C4-2B (cell line): ENCODE measurements around the gene LPP.

Source experiments
- H3K27ac ChIP-seq: fragments of 450-650 bp; 2 replicates; pipeline ENCODE4 v1.5.1; 2017
- ZFX ChIP-seq: fragments of 450-650 bp; IDR thresholded peaks from 2 replicates; pipeline ENCODE4 v1.6.1; 2017
- TF ChIP-seq, protein P1 (sequence below): fragments of 450-650 bp; conservative IDR thresholded peaks from 2 replicates; pipeline ENCODE4 v1.5.1; 2017; ENCODE audit warnings: mild to moderate bottlenecking

LPP gene

DNA sequence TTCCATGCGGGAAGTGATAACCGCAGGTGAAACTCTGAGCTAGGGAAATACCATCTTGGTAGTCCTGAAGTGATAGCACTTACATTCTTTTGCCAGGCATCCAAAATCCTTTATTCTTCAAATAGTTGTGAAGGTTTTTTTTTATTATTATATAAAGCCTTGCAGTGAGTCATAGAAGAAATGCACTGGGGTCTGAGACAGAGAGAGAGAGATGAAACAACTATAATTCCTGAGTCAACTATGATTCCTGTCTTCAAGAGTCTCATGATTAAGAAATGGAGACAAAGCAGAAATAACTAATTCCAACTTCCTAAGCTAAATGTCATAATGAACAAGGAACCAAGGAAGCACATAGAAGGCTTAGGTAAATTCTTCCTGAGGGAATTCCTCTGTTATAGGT, 495.6 kb downstream of the LPP start:
- TF ChIP-seq ZFX, result no peak
- TF ChIP-seq, protein P1, sequence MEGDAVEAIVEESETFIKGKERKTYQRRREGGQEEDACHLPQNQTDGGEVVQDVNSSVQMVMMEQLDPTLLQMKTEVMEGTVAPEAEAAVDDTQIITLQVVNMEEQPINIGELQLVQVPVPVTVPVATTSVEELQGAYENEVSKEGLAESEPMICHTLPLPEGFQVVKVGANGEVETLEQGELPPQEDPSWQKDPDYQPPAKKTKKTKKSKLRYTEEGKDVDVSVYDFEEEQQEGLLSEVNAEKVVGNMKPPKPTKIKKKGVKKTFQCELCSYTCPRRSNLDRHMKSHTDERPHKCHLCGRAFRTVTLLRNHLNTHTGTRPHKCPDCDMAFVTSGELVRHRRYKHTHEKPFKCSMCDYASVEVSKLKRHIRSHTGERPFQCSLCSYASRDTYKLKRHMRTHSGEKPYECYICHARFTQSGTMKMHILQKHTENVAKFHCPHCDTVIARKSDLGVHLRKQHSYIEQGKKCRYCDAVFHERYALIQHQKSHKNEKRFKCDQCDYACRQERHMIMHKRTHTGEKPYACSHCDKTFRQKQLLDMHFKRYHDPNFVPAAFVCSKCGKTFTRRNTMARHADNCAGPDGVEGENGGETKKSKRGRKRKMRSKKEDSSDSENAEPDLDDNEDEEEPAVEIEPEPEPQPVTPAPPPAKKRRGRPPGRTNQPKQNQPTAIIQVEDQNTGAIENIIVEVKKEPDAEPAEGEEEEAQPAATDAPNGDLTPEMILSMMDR, result no peak
- no peak overlapping the region for H3K27ac ChIP-seq

DNA sequence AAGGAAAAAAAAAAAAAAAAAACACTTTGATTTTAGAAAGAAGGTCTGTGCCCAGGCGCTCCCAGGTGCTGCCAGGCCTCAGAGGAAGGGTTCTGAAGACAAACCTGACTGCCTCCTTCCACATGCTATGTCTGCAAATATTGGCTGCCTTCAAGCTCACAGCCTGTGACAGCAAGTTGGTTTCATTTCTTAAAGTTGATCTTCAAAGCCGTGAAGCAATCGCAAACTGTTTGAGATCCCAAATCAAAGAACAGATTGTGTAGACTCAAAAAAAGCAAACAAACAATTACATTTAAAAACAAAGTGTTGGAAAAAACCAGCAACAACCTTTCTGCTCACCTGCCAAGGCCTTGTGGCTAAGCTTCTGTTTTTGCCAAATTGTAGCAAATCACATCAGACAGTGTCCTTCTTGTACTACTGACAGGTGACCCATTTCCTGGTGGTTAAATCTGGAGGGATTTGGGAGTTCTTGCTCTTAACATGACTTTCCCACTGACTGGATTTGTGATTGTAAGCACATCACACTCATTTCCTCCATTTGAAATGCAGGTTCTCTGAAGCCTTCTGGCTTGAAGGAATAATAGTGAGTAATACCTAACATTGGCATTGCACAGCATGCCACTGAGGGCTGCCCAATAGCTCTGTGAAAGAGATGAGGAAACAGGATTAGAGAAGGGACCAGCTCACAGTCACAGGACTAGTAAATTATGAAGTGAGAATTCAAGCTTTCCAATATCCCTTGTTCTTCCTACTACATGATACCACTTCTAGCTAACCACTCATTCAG, 502.4 kb downstream of the LPP start:
- TF ChIP-seq, protein P1, result no peak
- no peak for TF ChIP-seq ZFX
- H3K27ac ChIP-seq, result peak overlapping the region; percentile 89

DNA sequence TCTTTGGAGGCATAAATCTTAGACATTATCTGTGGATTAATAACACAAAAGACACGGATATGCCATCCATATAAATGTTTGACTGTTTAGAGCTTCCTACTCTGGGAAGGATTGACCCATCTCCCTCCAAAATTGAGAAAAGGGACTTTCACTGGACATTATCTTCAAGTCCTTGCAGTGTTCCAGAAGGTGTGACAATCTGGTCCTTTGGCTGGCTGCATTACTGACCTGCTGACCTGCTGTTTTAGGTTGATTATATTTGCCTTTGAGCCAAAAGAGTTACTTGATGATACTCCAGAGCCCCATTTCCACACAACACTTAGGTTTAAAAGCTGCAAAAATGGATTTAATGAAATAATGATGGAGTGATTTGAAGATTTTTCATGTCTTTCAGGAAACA, 504.6 kb downstream of the LPP start:
- TF ChIP-seq, protein P1, result no peak
- no peak for TF ChIP-seq ZFX

DNA sequence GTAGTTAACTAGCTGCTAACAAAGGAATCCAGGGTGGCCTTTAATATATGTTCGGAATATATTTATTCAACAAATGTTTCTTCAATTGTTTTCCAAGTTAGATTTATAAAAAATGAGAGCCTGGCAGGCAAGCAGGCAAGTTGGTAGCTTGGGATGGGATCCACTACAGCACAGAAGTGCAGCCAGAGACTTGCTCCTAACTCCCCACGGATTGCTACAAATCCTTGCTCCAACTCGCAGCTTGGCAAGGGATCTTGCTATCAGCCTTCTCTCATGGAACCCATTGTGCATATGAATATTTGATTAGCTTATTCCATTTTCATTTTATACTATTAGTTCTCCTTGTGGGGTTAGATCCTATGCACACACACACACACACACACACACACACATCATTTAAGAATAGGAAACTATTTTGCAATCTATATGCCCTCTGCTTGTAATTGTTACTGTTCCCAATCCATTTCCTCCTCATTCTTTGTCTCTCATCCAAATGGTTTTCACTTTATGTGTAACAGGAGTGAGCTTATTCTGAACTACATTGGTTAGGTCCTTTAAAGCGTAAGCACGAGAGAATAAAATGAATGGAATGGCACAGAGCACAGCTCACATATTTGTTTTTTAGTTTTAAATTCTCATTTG, 505.6 kb downstream of the LPP start:
- TF ChIP-seq, protein P1, result no peak
- no peak for TF ChIP-seq ZFX
- H3K27ac ChIP-seq, result no peak overlapping the region

More for the DNA sequence above, 504.6 kb downstream of the LPP start:
- no peak overlapping the region for H3K27ac ChIP-seq

DNA sequence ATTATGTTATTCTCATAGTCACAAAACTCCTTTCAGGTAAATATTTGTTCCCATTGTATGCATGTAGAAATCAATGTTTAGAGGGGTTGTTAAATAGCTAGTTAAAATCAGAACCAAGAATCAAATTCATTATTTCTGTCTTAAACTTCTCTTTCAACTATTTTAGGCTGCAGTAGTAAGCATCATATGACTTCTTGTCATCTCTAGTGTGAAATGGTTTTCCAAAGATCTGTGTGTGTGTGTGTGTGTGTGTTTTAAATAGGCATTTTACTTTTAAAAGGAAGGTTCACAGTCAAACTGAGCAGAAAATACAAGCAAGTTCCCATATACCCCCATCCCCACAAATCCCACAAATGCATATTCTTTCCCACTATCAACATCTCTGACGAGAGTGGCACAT, 506.5 kb downstream of the LPP start:
- no peak overlapping the region for H3K27ac ChIP-seq
- TF ChIP-seq, protein P1, result no peak

DNA sequence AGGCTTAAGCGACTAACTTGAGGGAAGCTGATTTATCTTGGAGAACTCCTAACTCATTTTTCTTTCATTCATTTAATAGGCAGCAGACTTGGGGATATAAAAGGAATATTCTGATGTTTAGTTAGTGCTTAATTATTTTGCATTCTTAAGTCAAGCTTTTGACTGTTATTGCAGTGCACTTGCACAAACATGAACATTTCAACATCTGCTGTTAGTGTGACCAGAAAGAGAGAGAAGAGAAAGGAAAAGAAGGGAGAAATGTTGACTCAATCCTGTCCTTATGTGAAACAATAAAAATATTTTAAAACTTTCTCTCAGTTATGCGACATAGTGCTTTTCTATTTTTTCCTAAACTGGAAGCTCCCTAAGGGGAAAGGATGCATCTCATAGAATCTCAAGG, 507.8 kb downstream of the LPP start:
- TF ChIP-seq, protein P1, result no peak
- TF ChIP-seq ZFX, result no peak
- no peak overlapping the region for H3K27ac ChIP-seq

DNA sequence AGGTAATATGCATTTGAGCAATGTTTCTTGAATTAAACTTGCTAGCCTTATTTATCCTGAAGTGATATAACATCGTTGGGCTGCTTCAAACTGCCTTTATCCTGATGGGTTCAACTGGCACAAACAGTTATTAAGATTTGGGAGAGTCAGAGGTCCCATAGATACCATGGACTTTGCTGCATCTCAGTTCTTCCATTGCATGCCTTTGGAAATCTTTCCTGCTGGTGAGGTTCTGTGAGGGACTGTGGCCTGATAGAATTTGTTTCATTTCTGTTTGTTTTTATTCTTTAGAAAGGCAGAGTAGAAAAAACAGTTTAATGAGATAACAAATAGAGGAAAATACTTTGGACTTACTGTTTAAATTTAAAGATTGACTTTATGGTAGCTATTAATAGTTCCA, 508.3 kb downstream of the LPP start:
- H3K27ac ChIP-seq, result no peak overlapping the region

More for the DNA sequence above, 508.3 kb downstream of the LPP start:
- TF ChIP-seq, protein P1, result no peak
- no peak for TF ChIP-seq ZFX
